ENCODE data around the gene FBH1. TPM values are rescaled to one million over a fixed set of nuclear protein-coding genes. Genes with fewer than 3 reads are reported as not detected.

Gene FBH1
- total RNA-seq, 1 donor from 2014 or later: 54.9 TPM

- Histone ChIP-seq H3K4me3 (ENCODE audit: low read depth, low read length) (no peak overlapping the region), H3K36me3 (ENCODE audit: control insufficient read depth, insufficient read depth, low read length) (peaks cover 1% of the 10 kb centered on the region), H3K27me3 (ENCODE audit: control insufficient read depth, insufficient read depth, low read length) (no peaks in the 10 kb centered on the region)
- no peak for TF ChIP-seq CTCF (IDR thresholded peaks at IDR 0.05; ENCODE audit: insufficient read depth, low read length, poor library complexity, severe bottlenecking)
- DNase-seq (ENCODE audit: low read depth): no peak
Measured at GRCh38 chr10:5917305-5917704, 27.3 kb downstream of the FBH1 start.

GRCh38 chr10:5918763-5919162 lies 28.7 kb downstream of the FBH1 start:
- H3K27me3 ChIP-seq (ENCODE audit: control insufficient read depth, insufficient read depth, low read length): no peaks in the 10 kb centered on the region
- no peak overlapping the region for H3K4me3 ChIP-seq (ENCODE audit: low read depth, low read length)
- no peak for DNase-seq (ENCODE audit: low read depth)
- TF ChIP-seq CTCF (IDR thresholded peaks at IDR 0.05; ENCODE audit: insufficient read depth, low read length, poor library complexity, severe bottlenecking): no peak
- peaks cover 4% of the 10 kb centered on the region for H3K36me3 ChIP-seq (ENCODE audit: control insufficient read depth, insufficient read depth, low read length)

- no peak for DNase-seq (ENCODE audit: low read depth)
- H3K36me3 ChIP-seq (ENCODE audit: control insufficient read depth, insufficient read depth, low read length): peaks cover 4% of the 10 kb centered on the region
Measured at GRCh38 chr10:5919568-5919967, 29.5 kb downstream of the FBH1 start.

GRCh38 chr10:5921746-5922145 lies 31.7 kb downstream of the FBH1 start:
- H3K36me3 ChIP-seq (ENCODE audit: control insufficient read depth, insufficient read depth, low read length): peaks cover 4% of the 10 kb centered on the region
- H3K27me3 ChIP-seq (ENCODE audit: control insufficient read depth, insufficient read depth, low read length): no peaks in the 10 kb centered on the region
- no peak for TF ChIP-seq CTCF (IDR thresholded peaks at IDR 0.05; ENCODE audit: insufficient read depth, low read length, poor library complexity, severe bottlenecking)
- DNase-seq (ENCODE audit: low read depth): no peak
- H3K4me3 ChIP-seq (ENCODE audit: low read depth, low read length): no peak overlapping the region

More at GRCh38 chr10:5919568-5919967, 29.5 kb downstream of the FBH1 start:
- Histone ChIP-seq H3K4me3 (ENCODE audit: low read depth, low read length) (no peak overlapping the region), H3K27me3 (ENCODE audit: control insufficient read depth, insufficient read depth, low read length) (no peaks in the 10 kb centered on the region)
- TF ChIP-seq CTCF (IDR thresholded peaks at IDR 0.05; ENCODE audit: insufficient read depth, low read length, poor library complexity, severe bottlenecking): no peak

- H3K4me3 ChIP-seq (ENCODE audit: low read depth, low read length): no peak overlapping the region
- H3K27me3 ChIP-seq (ENCODE audit: control insufficient read depth, insufficient read depth, low read length): no peaks in the 10 kb centered on the region
- no peak for DNase-seq (ENCODE audit: low read depth)
- peaks cover 5% of the 10 kb centered on the region for H3K36me3 ChIP-seq (ENCODE audit: control insufficient read depth, insufficient read depth, low read length)
- TF ChIP-seq CTCF (IDR thresholded peaks at IDR 0.05; ENCODE audit: insufficient read depth, low read length, poor library complexity, severe bottlenecking): no peak
Measured at GRCh38 chr10:5924889-5925288, 34.8 kb downstream of the FBH1 start.

GRCh38 chr10:5927306-5927705 lies 37.3 kb downstream of the FBH1 start:
- no peaks in the 10 kb centered on the region for H3K27me3 ChIP-seq (ENCODE audit: control insufficient read depth, insufficient read depth, low read length)
- TF ChIP-seq CTCF (IDR thresholded peaks at IDR 0.05; ENCODE audit: insufficient read depth, low read length, poor library complexity, severe bottlenecking): no peak
- no peak for DNase-seq (ENCODE audit: low read depth)
- peaks cover 4% of the 10 kb centered on the region for H3K36me3 ChIP-seq (ENCODE audit: control insufficient read depth, insufficient read depth, low read length)
- H3K4me3 ChIP-seq (ENCODE audit: low read depth, low read length): no peak overlapping the region

Measured in kidney epithelial cell (primary cell).